IPS-20b (cell line): Measurements from ENCODE around the gene DRC1.
"Not testable (repeated sequence)": the region's sequence is repeated elsewhere in the genome, so short reads cannot be mapped to it uniquely, and the experiment has no call there.

Source experiments
- H3K27ac ChIP-seq: one replicate; pipeline ENCODE4 v1.5.1; 2013; ENCODE audit warnings: low read length
- H3K27me3 ChIP-seq: 2 replicates; pipeline ENCODE4 v1.6.1; 2013; ENCODE audit warnings: mild to moderate bottlenecking, low read length, inconsistent platforms; ENCODE audit not compliant: insufficient read depth
- H3K36me3 ChIP-seq: 2 replicates; pipeline ENCODE4 v1.6.1; 2013; ENCODE audit warnings: low read depth, mild to moderate bottlenecking, inconsistent platforms, low read length, moderate library complexity; ENCODE audit not compliant: insufficient read depth
- H3K4me1 ChIP-seq: 2 replicates; pipeline ENCODE4 v1.6.1; 2013; ENCODE audit warnings: mild to moderate bottlenecking, control low read depth, inconsistent platforms, low read length, moderate library complexity; ENCODE audit not compliant: insufficient read depth
- H3K4me3 ChIP-seq: 2 replicates; pipeline ENCODE4 v1.5.1; 2013; ENCODE audit warnings: mild to moderate bottlenecking, low read length, inconsistent platforms
- H3K9ac ChIP-seq: 2 replicates; pipeline ENCODE4 v1.6.1; 2013; ENCODE audit warnings: low read depth, mild to moderate bottlenecking, inconsistent platforms, low read length, moderate library complexity
- H3K9me3 ChIP-seq: 2 replicates; pipeline ENCODE4 v1.6.1; 2013; ENCODE audit warnings: mild to moderate bottlenecking, low read depth, low read length, inconsistent platforms; ENCODE audit not compliant: insufficient read depth

DRC1 gene

GRCh38 chr2:26369664-26370063 is 32.1 kb upstream of the DRC1 start:
- not testable (repeated sequence) for H3K4me1 ChIP-seq, H3K9me3 ChIP-seq, H3K4me3 ChIP-seq, H3K9ac ChIP-seq, H3K27me3 ChIP-seq, H3K27ac ChIP-seq
- H3K36me3 ChIP-seq, result peaks cover 72% of the 10 kb centered on the region

GRCh38 chr2:26370909-26371308 is 30.8 kb upstream of the DRC1 start:
- peaks cover 74% of the 10 kb centered on the region for H3K36me3 ChIP-seq
- H3K9me3 ChIP-seq, result not testable (repeated sequence)

GRCh38 chr2:26376799-26377198 is 24.9 kb upstream of the DRC1 start:
- H3K9ac ChIP-seq, result no peak overlapping the region
- no peak overlapping the region for H3K4me3 ChIP-seq
- H3K27ac ChIP-seq, result no peak overlapping the region
- H3K9me3 ChIP-seq, result no peaks in the 10 kb centered on the region
- H3K27me3 ChIP-seq, result no peaks in the 10 kb centered on the region
- no peaks in the 10 kb centered on the region for H3K4me1 ChIP-seq
- peaks cover 69% of the 10 kb centered on the region for H3K36me3 ChIP-seq

More at GRCh38 chr2:26370909-26371308, 30.8 kb upstream of the DRC1 start:
- H3K27me3 ChIP-seq, H3K4me1 ChIP-seq, H3K9ac ChIP-seq, H3K4me3 ChIP-seq, H3K27ac ChIP-seq: not testable (repeated sequence)

- H3K27me3 ChIP-seq, result no peaks in the 10 kb centered on the region
- no peak overlapping the region for H3K4me3 ChIP-seq
- H3K9ac ChIP-seq, result no peak overlapping the region
- H3K4me1 ChIP-seq, result no peaks in the 10 kb centered on the region
- H3K36me3 ChIP-seq, result peaks cover 60% of the 10 kb centered on the region
- H3K9me3 ChIP-seq, result no peaks in the 10 kb centered on the region
- H3K27ac ChIP-seq, result no peak overlapping the region
Measured at GRCh38 chr2:26380281-26380680, 21.4 kb upstream of the DRC1 start.

GRCh38 chr2:26382564-26382963 is 19.2 kb upstream of the DRC1 start:
- no peaks in the 10 kb centered on the region for H3K9me3 ChIP-seq
- no peaks in the 10 kb centered on the region for H3K27me3 ChIP-seq
- H3K4me3 ChIP-seq, result no peak overlapping the region
- peaks cover 70% of the 10 kb centered on the region for H3K36me3 ChIP-seq
- no peak overlapping the region for H3K27ac ChIP-seq
- no peak overlapping the region for H3K9ac ChIP-seq
- no peaks in the 10 kb centered on the region for H3K4me1 ChIP-seq

GRCh38 chr2:26384183-26384582 is 17.5 kb upstream of the DRC1 start:
- H3K36me3 ChIP-seq, result peaks cover 77% of the 10 kb centered on the region
- no peaks in the 10 kb centered on the region for H3K9me3 ChIP-seq
- H3K27me3 ChIP-seq, result no peaks in the 10 kb centered on the region
- no peak overlapping the region for H3K9ac ChIP-seq
- H3K4me3 ChIP-seq, result no peak overlapping the region
- H3K4me1 ChIP-seq, result no peaks in the 10 kb centered on the region
- H3K27ac ChIP-seq, result no peak overlapping the region

GRCh38 chr2:26384597-26384996 is 17.1 kb upstream of the DRC1 start:
- Histone ChIP-seq H3K4me3 (no peak overlapping the region), H3K9ac (no peak overlapping the region), H3K9me3 (no peaks in the 10 kb centered on the region), H3K4me1 (no peaks in the 10 kb centered on the region), H3K27me3 (no peaks in the 10 kb centered on the region), H3K36me3 (peaks cover 81% of the 10 kb centered on the region), H3K27ac (no peak overlapping the region)

- H3K36me3 ChIP-seq, result peaks cover 85% of the 10 kb centered on the region
- H3K4me3 ChIP-seq, result no peak overlapping the region
- H3K27ac ChIP-seq, result no peak overlapping the region
- no peaks in the 10 kb centered on the region for H3K9me3 ChIP-seq
- H3K27me3 ChIP-seq, result no peaks in the 10 kb centered on the region
- no peak overlapping the region for H3K9ac ChIP-seq
- no peaks in the 10 kb centered on the region for H3K4me1 ChIP-seq
Measured at GRCh38 chr2:26387189-26387588, 14.5 kb upstream of the DRC1 start.

- Histone ChIP-seq H3K4me1 (no peaks in the 10 kb centered on the region), H3K27me3 (no peaks in the 10 kb centered on the region), H3K36me3 (peaks cover 34% of the 10 kb centered on the region), H3K9ac (no peak overlapping the region), H3K27ac (no peak overlapping the region), H3K4me3 (no peak overlapping the region), H3K9me3 (no peaks in the 10 kb centered on the region)
Measured at GRCh38 chr2:26394694-26395093, 7.0 kb upstream of the DRC1 start.

- H3K9me3 ChIP-seq, result no peaks in the 10 kb centered on the region
- H3K27ac ChIP-seq, result no peak overlapping the region
- H3K4me1 ChIP-seq, result no peaks in the 10 kb centered on the region
- no peak overlapping the region for H3K9ac ChIP-seq
- H3K27me3 ChIP-seq, result peaks cover 2% of the 10 kb centered on the region; the same call in 1 of the 2 replicates
- H3K36me3 ChIP-seq, result peaks cover 27% of the 10 kb centered on the region
- H3K4me3 ChIP-seq, result no peak overlapping the region
Measured at GRCh38 chr2:26395394-26395793, 6.3 kb upstream of the DRC1 start.

GRCh38 chr2:26396734-26397298 is 4.9 kb upstream of the DRC1 start:
- Histone ChIP-seq H3K9me3 (no peaks in the 10 kb centered on the region), H3K9ac (no peak overlapping the region), H3K27ac (no peak overlapping the region), H3K27me3 (peaks cover 13% of the 10 kb centered on the region; the same call in 1 of the 2 replicates), H3K4me3 (no peak overlapping the region), H3K4me1 (no peaks in the 10 kb centered on the region), H3K36me3 (peaks cover 16% of the 10 kb centered on the region; the same call in 1 of the 2 replicates)

- no peaks in the 10 kb centered on the region for H3K9me3 ChIP-seq
- no peak overlapping the region for H3K27ac ChIP-seq
- H3K4me1 ChIP-seq, result no peaks in the 10 kb centered on the region
- no peak overlapping the region for H3K4me3 ChIP-seq
- 0 out of 2 replicates have a peak, but pooled peaks cover 3% of the 10 kb centered on the region for H3K36me3 ChIP-seq
- no peak overlapping the region for H3K9ac ChIP-seq
- peaks cover 13% of the 10 kb centered on the region; the same call in 1 of the 2 replicates for H3K27me3 ChIP-seq
Measured at GRCh38 chr2:26399771-26400376, 1.8 kb upstream of the DRC1 start.
